GM19025 (cell line): ENCODE measurements around the gene ZNF565.
A peak's percentile ranks its signal among the peaks of the same experiment; 100 is the strongest.
"Not testable (repeated sequence)": the region's sequence is repeated elsewhere in the genome, so short reads cannot be mapped to it uniquely, and the experiment has no call there.

Source experiments
- ATAC-seq: cut with Tn5 transposase; IDR thresholded peaks from one replicate; pipeline ENCODE4 v1.9.1; 2021; ENCODE audit warnings: mild to moderate bottlenecking, low read depth, moderate library complexity; ENCODE audit not compliant: unreplicated experiment

Gene ZNF565

DNA sequence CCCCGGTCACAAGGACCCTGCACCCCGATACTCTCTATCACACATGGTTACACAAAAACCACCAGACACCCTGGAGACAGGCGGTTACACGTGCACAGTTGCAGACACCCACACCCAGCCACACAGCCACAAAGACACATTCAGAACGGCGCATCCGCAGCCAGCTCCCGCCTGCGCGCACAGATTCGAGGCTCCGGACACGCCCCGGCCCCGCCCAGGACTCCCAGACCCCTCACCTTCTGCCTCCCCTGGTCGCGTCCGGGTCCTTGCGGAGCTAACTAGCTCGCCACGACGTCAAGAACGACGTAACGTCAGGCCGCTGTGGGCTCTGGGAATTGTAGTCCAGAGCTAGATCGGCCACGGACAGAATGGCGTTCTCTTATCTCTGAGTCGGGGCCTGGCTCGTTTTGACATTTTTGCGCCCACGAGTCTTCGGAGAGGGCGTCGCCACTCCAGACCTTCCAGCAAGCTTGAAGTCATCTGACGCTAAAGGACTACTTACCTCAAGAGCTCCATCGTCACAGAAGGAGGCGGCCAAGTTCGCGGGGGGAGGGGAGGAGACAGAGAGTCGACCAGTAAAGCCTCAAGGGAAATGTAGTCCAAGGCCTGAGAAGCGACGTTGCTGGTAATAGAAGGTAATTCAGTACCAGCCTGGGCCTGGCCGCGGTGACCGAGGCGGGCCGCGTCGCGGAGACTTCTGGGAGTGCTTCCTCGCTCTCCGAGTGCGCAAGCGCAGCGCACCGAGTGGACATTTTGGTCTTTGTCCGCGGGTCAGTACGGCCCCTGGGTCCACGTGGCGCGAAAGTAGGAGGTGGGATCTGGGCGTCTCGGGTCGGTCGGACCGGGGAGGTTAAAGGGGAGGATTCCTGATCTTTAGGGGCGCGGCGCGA, at the start of gene ZNF565, which contains the start of gene ZNF146:
Gene ZNF565, minus strand, starts transcription at position 280 of the 890 bp plus-strand sequence. CDS start 12,680 bp downstream, outside the sequence.
Gene ZNF146, plus strand, starts transcription at position 721 of the 890 bp plus-strand sequence. CDS start 21,335 bp downstream, outside the sequence.
- ATAC-seq = peak; percentile 85

DNA sequence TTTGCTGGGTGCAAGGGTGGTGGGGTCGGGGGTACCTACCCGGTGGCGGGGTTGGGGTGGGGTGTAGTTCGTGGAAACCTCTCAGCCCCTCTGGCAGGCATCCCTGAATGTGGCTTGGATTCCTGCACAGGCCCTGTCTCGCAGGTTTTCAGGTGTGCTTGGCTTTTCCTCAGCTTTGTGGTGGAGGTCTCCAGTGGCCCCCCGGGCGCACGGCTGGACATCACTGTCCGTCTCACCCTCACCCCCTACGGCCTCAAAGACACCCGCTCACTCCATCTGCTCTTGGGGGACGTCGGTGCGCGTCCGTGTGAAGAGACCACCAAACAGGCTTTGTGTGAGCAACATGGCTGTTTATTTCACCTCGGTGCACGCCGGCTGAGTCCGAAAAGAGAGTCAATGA, 44.7 kb upstream of the ZNF565 start:
- no peak for ATAC-seq

GRCh38 chr19:36258028-36258875, 43.8 kb upstream of the ZNF565 start:
- no peak for ATAC-seq

- ATAC-seq = no peak
Measured at GRCh38 chr19:36257520-36257876, 43.0 kb upstream of the ZNF565 start.

GRCh38 chr19:36256853-36257519, 42.5 kb upstream of the ZNF565 start:
- no peak for ATAC-seq

DNA sequence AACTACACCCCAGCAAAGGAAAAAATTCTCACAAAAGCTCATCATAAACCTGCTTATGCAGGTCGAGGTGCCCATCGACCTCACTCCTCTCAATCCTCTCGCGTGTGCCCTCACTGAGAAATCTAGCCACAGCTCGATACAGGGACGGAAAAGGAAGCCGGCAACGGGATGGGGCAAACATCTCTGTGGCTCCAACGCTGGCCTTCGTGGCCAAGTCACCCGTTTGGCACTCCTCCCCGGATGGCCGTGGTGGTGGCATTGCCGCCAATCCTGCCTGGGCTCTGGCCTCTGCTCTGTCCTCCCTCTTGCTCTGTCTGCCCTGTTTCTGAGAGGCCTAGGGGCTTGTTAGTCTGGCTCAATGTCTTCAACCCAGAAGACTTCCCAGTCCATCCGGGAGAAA, 41.6 kb upstream of the ZNF565 start:
- ATAC-seq = no peak

DNA sequence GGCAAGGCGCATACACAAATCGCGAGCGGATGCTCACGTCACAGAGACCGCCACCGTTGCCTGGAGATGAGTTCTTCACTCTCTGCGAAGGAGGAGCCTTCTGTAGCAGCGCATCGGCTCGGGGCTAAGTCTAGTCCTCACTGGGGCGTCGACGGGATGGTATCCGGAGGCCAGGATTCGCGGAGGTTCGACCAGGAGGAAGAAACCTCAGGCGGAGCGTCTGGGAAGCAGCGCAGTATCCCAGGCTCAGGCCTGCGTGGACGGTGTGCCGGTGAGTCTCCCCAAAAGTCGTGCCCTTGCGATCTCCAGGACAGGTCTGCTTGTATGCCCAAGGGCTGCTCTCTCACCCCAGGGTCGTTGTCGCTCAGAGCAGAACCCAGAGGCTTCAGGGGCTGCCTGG, 40.9 kb upstream of the ZNF565 start:
- ATAC-seq = no peak

DNA sequence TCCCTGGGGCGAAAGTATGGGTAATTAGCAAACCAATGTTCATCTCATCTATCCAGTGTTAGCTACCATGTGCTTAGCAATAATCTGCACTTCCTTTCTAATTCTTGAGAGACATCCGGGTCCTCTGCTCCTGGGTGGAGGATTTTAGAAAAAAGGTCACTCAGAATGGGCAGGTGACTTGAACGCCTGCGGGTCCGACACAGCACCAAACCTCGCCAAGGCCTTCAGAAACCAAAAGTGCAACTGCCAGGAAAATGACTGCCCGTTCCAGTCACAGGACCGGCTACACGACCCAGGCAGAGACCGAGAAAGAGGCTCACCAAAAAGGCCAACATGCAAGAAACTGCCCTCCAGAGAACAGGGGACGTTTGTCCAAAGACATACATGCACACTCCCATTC, 40.4 kb upstream of the ZNF565 start:
- no peak for ATAC-seq

DNA sequence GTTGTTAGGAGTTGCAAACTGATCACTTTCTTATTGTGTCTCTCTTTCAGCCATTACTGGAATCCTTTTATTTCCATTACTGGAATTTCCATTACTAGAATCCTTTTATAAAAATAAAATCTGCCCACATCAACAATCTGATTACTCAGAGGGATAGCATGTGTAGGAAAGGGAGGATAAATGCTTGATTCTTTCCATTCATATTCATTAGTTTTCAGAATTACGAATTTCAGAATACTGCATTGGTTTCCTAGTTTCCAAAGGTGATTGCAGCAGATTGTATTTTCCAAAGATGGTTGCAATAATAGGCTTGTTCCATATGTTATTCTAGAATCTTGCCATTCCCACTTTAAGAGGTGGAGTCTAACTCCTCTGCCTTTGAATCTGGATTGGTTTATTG, 37.6 kb upstream of the ZNF565 start:
- no peak for ATAC-seq

GRCh38 chr19:36246006-36246481, 31.6 kb upstream of the ZNF565 start:
- no peak for ATAC-seq

DNA sequence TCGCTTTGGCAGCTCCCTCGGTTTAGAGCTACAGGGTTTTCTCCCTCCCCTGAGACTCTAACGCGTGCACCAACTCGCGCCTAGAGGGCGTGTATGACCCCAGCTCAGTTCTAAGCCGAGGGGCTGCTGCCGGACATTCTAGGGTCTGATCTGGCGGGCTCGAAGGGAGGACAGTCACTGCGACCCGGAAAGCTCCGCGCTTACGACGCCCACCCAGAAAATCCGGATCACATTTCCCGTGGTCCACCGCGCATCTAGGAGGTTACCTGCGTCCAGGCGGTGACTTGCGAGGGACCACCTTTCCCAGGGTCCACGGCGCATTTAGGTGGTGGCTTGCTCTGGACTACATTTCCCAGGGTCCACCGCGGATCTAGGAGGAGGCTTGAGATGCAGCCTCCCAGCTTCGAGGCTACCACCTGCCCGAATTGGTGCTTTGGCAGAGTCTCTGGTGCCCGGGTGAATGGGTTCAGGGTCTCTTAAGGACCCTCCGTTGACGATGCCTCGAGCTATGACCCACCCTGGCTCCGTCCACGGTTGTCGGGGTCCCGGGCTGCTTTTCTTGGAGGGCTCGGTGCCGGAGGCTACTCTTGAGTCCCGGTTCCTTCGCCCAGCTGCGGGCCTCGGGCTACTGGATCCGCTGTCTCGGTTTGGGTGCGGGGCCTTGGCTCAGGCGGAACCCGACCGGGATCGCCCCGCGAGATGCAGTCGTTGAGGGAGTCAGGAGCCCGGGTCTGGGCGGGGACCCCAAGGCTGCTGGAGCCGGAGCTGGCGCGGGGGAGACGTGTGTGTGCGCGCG, 30.9 kb upstream of the ZNF565 start:
- ATAC-seq = no peak

DNA sequence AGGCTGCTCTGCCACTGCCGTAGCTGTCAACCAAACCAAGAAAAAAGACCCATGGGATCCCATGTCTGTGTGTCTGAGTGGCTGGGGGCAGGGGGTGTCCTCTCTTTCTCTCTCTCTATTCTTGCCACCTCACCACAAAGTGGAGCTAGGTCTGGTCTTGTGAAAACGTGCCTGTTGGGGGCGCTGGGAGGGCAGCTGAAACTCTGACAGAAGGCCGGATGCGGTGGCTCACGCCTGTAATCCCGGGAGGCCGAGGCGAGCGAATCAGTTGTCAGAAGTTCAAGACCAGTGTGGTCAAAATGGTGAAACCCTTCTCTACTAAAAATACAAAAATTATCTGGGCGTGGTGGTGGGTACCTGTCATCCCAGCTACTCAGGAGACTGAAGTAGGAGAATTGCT, 29.6 kb upstream of the ZNF565 start:
- no peak for ATAC-seq

DNA sequence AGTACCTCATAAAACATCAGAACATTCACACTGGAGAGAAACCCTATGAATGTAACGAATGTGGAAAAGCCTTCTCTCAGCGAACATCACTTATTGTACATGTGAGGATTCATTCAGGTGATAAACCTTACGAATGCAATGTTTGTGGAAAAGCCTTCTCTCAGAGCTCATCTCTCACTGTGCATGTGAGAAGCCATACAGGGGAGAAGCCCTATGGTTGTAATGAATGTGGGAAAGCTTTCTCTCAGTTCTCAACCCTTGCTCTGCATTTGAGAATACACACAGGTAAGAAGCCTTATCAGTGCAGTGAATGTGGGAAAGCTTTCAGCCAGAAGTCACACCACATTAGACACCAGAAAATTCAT, 22.5 kb upstream of the ZNF565 start:
- ATAC-seq = no peak

GRCh38 chr19:36236304-36236945, 22.0 kb upstream of the ZNF565 start:
- ATAC-seq = no peak

- not testable (repeated sequence) for ATAC-seq
Measured at GRCh38 chr19:36233626-36234025, 19.2 kb upstream of the ZNF565 start.

GRCh38 chr19:36225219-36225892, 10.9 kb upstream of the ZNF565 start:
- no peak for ATAC-seq

- no peak for ATAC-seq
Measured at GRCh38 chr19:36222503-36222902, 8.0 kb upstream of the ZNF565 start.

- no peak for ATAC-seq
Measured at GRCh38 chr19:36221474-36221873, 7.0 kb upstream of the ZNF565 start.
